Cerebellar nuclear complex (tissue), 1 donor: ENCODE results near the gene KANK2.
"Not testable (repeated sequence)": the region's sequence is repeated elsewhere in the genome, so short reads cannot be mapped to it uniquely, and the experiment has no call there.

ENCODE experiments used
- DNase-seq, 2 experiments: peaks; one replicate each; lab custom pipeline; 2025; lab: John Stamatoyannopoulos, UW

Gene KANK2

DNA sequence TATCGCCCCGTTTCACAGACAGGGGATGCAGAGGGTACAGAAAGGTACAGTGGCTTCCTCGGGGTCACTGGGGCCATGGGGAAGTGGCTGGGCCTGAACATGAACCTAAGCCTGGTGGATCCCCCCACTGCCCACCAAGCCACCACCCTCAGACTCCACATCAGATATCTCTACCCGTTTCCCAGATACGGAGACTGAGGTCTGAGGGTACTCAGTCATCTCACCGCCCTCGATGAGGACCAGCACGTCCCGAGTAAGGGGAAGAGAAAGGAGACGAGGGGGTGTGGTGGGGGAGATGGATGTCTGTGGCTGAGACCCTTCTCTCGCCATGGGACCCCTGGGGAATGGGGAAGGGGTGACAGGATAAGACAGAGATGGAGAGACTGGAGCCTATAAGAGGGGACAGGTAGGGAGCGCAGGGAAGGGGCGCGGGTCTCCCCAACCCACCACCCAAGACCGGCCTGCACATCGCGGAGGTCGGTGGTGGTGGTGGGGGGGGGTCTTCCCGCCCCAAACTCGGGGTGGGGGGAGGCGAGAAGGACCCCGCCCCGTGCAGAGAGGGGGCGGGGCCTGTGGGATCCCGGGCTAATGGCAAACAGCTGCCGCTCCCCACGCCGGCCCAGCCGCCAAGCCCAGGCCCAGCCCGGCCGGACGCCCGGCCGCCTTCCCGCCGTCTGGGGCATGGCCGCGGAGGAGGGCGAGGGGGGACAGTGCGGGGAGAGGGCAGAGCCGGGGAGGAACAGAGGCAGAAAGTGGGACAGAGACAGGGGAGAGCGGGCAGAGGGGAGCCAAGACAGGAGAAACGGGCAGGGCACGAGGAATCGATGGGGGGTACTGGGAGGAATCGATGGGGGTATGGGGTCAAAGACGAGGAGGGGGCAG is 698 bp downstream of the KANK2 start:
- no peak for DNase-seq

- DNase-seq, result no peak
Observed at GRCh38 chr19:11195681-11196080, 1.7 kb downstream of the KANK2 start.

DNA sequence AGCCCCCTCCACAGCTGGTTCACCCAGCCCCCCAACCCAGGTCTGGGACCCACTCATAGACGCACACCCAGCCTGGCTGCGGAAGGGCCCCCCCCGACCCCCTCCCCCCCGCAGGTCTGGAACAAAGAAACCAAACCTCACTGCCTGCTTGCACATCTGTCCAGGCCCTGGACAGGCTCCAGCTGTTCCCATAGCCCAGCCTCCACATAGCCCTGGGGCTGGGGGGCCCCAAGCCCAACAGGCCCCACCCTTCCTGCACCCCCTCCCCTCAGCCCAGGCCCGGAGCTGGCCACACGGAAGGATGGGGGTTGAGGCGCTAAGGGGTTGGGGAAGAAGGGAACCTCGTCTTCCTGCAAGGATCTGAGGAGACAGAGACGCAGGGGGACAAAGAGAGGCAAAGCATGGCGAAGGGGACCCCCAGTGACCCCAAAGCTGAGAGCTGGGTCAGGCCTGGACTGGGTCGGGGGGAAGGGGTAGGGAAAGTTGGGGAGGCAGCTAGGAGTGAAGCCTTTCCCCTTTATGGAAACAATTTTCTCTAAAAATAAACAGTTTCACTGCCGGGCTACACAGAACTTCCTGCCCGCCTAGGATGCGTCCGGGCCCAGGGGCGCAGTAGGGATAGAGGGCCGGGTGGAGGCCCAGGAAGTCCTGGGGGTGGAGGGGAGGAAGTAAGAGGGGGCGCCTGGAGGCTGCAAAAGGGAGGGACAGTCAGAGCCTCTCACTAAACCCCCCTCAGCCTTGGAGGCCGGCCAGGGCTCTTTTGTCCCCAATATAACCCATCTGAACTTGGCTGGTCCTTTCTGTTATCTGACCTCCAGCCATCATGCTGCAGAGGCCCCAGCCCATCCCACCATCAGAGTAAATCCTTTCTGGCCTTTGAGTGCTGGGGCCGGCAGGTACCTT is 2.4 kb downstream of the KANK2 start:
- DNase-seq, result no peak

DNA sequence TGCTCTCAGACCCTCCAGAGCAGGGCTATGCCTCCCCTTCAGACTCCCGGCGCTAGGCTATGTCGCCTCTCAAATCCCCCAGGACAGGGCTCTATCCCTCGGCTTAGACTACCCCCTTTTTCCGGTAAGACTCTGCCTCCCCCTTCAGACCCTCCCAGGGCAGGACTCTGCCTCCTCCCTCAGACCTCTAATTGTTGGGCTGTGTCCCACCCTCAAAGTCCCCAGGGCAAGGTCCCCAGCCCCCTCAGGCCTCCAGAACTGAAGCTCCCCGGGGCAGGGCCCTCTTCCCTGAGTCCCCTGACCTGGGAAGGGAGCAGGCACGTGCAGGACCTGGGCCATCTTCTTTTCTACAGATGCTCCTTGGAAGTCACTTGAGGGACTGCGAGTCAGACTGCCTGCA is 3.2 kb downstream of the KANK2 start:
- DNase-seq, result no peak

DNA sequence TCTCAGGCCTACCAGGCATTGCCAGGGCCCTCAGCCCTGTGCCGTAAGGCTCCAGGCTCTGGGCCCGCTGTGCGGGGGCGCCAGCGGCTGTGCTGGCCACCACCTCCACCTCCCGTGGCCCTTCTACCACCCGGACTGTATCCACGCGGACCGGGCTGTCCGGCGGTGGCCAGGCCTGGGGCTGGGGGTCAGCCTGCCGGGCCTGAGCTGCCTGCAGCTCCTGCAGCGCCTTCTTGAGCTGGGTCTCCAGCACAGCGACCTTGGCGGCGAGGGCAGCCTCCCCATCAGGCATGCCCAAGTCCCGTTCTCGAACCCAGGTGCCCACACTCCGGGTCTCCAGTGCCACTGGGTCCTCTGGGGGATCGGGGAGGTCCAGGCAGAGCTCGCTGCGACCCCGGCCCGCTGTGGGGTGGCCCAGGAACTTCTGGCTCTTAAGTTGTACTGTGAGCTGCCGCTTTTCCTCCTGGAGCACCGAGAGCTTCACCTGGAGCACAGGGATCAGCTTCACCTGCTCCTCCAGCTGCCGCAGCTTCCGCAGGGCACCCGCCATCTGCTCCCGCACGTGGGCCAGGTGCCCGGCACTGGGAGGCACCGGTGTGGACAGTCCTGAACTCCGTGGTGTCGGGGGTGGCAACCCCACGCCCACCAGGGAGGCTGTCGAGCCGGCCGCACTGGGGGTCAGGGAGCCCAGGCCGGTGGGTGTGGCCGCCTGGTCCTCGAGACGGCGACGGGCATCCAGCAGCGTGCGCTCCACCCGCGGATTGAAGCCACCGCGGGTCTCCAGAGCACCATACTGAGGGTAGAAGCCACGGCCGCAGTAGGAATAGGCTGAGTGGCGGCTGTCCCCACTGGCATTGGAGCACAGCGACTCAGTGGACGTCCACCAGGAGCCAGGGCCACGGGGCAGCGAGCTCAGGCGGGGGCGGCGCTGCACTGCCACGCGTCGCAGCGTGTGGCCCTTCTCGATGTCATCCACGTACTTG is 4.1 kb downstream of the KANK2 start:
- no peak for DNase-seq

DNA sequence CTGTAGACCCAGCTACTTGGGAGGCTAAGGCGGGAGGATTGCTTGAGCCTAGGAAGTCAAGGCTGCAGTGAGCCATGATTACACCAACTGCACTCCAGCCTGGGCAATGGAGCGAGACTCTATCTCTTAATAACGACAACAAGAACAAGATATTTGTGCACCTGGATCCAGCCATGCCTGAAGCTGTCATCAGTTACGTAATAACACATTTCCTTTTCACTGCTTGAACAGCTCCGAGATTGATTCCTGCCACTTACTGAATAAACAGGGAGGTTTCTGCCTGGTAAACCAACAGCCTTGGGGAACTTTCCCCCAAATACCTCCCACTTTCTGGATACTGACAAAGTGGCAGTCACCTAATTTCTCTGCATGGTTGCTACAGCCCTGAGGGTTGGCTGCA is 5.4 kb downstream of the KANK2 start:
- DNase-seq, result no peak

DNA sequence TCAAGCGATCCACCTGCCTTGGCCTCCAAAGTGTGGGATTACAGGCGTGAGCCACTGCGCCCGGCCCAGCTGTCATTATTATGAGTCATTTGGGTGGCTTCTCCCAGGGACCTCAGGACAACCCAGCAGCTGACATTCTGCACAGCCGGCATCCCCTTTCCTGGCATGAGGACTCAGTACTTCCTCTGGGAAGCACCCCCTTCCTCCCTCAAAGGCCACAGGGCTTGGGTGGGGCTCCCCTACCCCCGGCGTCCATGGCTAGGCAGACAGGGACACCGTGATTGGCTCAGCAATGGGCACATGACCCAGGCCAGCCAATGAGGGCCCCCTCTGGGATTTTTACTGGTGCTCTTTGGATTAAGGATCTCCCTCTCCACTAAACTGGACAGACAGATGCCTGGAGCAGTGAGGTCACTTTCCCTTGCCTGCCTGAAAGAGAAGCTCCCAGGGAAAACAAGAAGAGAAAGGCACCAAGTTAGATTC is 6.0 kb downstream of the KANK2 start:
- no peak for DNase-seq

DNA sequence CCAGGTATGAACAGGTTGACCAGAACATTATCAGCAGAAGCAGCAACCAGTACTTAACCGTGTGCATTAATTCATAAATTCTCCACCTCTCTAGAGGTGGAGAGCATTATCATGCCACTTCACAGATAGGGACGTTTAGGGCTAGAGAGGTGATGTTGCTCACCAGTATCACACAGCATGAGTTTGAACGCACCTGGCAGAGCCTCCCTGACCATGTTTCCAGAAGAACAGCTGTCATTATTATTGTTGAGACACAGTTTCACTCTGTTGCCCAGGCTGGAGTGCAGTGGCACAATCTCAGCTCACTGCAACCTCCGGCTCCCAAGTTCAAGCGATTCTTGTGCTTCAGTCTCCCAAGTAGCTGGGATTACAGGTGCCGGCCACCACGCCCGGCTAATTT is 6.8 kb downstream of the KANK2 start:
- no peak for DNase-seq

DNA sequence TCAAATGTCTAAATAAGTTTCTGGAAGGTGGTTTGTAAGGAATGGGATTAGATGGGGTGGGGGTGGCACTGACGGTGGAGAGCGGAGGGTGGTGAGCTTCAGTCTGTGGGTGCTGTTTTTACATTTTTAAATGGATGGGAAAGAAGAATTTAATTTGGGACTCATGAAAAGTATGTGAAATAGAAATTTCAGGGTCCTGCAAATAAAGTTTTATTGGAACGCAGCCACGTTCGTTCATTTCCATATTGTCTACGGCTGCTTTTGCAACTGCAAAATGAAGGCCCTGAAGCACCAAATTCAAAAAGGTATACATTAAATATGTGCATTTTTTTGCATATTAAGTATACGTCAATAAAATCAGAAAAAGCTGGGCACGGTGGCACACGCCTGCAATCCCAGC is 9.9 kb downstream of the KANK2 start:
- no peak for DNase-seq

DNA sequence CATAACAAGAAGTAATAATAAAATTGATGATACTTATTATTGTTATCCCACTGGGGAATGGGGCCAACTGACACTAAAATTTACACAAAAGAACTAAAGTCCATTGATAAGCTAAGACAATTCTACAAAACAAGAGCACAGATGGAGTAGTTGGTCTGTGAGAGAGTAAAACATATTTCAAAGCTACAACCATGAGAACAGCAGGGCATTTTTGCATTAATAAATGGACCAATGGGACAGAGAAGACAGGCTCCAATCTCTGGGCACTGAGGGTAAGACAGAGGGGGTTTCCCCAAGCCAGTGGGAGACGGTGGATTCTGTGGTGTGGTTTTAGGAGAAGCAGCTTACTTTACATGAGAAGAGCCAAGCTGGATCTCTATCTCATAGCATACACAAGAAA is 14.4 kb downstream of the KANK2 start:
- DNase-seq, result no peak

DNA sequence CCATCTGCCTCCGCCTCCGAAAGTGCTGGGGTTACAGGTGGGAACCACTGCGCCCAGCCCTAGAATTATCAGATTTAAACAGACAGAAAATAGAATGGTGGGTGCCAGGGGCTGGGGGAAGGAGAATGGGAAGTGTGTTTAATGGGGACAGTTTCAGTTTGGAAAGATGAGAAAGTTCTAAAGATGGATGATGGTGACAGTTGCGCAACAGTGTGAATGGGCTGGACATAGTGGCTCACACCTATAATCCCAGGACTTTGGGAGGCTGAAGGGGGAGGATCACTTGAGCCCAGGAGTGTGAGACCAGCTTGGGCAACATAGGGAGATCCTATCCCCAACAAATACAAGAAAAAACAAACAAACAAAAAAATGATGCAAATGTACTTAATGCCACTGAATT is 15.9 kb downstream of the KANK2 start:
- DNase-seq, result no peak

- DNase-seq, result not testable (repeated sequence)
Observed at GRCh38 chr19:11180975-11181374, 16.4 kb downstream of the KANK2 start.

DNA sequence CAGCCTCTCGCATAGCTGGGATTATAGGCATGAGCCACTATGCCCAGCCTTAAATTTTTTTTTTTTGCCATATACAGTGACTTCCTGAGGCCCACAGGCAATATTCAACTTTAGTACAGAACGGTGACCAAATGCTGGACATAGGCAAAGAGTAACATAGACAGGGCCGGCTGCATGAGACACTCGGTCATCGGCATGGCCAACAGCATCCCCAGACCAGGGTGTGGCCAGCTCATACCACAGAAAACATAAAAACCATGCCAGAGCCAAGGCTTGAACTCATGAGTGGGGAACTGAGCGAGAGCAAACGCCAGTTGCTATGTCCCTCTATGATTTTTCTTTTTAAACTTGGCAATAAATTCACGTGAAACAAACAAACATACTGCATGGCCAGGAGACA is 17.0 kb downstream of the KANK2 start:
- DNase-seq, result no peak

DNA sequence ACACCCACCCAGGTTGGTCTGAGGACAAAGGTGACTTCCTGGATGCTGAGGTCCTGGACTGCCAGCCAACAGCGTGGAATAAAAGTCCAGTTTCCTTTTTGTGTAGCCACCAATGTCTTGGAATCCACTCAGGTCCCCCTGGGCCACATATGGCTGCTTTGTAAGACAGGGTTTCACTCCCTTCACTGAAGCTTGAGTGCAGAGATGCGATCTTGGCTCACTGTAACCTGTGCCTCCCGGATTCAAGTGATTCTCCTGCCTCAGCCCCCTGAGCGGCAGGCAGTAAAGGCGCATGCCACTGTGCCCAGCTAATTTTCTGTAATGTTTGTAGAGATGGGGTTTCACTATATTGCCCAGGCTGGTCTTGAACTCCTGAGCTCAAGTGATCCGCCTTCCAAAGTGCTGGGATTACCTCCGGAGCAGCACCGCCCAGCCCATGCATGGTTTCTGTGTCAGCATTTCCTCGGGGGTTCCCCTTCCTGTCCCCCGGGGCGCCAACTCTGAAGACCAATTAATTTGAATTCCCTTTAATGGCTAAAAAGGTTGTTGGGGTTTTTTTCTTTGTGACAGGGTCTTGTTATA is 17.5 kb downstream of the KANK2 start:
- no peak for DNase-seq

DNA sequence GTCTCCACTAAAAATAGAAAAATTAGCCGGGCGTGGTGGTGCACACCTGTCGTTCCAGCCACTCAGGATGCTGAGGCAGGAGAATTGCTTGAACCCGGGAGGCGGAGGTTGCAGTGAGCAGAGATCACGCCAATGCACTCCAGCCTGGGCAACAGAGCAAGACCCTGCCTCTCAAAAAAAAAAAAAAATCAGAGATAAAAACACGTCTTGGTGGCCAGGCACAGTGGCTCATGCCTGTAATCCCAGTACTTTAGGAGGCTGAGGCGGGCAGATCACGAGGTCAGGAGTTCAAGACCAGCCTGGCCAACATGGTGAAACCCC is 18.2 kb downstream of the KANK2 start:
- DNase-seq, result not testable (repeated sequence)

- no peak for DNase-seq
Observed at GRCh38 chr19:11177592-11177991, 19.8 kb downstream of the KANK2 start.

DNA sequence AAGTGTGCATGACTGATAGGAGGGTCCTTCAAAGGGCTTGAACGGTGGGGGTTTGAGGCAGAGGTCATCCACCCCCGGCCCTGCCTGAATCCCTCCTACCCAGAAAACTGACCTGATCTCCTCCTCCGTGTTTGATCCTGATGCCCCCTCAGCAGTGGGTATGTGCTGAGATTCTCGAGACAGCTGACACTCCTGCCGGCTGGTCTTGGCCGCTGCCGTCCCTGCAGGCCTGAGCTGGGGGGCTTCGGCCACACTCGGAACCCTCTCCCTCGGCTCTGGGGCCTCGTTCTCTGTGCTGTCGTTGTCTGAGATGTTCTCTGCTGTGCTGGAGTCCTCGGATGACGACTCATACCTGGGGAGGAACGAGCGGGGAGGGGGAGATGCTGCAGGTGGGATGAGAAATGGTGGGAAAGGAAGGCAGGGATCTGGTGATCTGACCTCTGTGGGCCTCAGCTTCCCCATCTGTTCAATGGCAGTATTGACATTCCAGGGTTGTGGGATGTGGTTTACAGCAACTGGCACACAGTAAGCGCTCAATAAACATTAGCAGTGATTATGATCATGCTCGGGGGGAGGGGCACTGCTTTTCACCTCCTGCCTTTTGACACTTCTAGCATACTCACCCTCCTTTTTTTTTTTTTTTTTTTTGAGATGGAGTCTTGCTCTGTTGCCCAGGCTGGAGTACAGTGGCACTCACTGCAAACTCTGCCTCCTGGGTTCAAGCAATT is 20.7 kb downstream of the KANK2 start:
- DNase-seq, result no peak

DNA sequence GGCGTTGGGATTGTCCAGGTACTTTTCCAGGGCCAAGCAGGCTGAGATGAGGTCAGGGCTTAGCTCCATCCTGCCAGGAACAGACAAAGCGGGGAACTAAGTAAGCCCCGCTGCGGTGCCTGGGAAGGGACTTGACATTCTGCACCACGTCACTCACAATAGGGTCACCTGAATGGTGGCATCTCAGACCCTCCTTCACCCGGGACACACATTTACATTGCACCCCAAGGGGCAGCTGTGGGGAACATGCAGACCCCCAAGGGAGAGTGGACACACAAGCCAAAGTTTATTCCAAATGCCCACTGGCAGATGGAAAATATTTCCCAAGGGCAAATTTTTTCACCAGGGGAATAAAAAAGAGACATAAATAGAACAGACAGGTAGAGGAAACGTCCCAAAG is 21.4 kb downstream of the KANK2 start:
- no peak for DNase-seq

DNA sequence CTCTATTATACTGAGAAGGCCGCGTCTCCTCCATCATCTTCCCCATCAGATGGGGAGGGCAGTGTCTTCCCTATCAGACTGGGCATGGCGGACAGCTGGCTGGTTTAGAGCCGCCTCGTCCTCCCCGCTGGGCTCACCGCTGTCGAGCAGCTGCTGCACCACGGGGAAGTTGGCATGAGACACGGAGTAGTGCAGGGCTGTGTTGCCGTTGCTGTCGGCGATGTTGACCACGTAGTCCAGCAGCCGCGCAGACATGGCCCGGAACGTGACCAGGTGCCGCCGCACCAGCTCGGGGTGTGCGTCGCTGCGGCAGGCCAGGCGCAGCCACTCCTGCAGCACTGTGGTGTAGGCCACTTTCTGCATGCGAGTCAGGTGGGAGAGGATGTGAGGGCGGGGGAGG is 23.0 kb downstream of the KANK2 start:
- no peak for DNase-seq

DNA sequence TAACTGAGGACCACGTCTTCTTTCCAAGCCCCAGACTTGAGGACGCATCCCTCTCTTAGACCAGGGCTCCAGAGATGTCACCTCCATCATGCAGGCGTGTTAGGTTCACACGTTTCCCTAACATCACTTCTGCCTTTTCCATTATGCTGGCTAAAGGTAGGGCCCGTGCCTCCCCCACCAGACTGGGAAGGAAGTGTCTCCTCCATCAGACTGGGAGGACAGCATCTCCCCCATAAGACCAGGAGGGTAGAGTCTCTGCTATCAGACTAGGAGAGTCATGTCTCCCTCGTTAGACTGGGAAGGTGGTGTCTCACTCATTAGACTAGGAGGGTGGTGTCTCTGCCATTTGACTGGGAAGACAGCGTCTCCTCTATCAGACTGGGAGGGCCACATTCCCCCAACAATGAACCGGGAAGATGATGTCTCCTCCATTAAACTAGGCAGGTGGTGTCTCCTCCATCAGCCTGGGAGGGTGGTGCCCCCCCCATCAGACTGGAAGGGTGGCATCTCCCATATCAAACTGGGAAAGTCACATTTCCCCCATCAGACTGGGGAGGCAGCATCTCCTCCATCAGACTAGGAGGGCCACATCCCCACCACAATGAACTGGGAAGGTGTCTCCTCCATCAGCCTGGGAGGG is 23.7 kb downstream of the KANK2 start:
- DNase-seq, result no peak
